ENCODE results near the gene SCD5.

- TF ChIP-seq, protein P1, sequence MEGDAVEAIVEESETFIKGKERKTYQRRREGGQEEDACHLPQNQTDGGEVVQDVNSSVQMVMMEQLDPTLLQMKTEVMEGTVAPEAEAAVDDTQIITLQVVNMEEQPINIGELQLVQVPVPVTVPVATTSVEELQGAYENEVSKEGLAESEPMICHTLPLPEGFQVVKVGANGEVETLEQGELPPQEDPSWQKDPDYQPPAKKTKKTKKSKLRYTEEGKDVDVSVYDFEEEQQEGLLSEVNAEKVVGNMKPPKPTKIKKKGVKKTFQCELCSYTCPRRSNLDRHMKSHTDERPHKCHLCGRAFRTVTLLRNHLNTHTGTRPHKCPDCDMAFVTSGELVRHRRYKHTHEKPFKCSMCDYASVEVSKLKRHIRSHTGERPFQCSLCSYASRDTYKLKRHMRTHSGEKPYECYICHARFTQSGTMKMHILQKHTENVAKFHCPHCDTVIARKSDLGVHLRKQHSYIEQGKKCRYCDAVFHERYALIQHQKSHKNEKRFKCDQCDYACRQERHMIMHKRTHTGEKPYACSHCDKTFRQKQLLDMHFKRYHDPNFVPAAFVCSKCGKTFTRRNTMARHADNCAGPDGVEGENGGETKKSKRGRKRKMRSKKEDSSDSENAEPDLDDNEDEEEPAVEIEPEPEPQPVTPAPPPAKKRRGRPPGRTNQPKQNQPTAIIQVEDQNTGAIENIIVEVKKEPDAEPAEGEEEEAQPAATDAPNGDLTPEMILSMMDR (IDR thresholded peaks at IDR 0.05), result no peak
- TF ChIP-seq POLR2A (IDR thresholded peaks at IDR 0.05), result peak in 1 of 3 donors; percentile 41
Observed at GRCh38 chr4:82799006-82799881, 648 bp upstream of the SCD5 start.
